Measurements from ENCODE around the gene COL5A1.

Gene COL5A1

DNA sequence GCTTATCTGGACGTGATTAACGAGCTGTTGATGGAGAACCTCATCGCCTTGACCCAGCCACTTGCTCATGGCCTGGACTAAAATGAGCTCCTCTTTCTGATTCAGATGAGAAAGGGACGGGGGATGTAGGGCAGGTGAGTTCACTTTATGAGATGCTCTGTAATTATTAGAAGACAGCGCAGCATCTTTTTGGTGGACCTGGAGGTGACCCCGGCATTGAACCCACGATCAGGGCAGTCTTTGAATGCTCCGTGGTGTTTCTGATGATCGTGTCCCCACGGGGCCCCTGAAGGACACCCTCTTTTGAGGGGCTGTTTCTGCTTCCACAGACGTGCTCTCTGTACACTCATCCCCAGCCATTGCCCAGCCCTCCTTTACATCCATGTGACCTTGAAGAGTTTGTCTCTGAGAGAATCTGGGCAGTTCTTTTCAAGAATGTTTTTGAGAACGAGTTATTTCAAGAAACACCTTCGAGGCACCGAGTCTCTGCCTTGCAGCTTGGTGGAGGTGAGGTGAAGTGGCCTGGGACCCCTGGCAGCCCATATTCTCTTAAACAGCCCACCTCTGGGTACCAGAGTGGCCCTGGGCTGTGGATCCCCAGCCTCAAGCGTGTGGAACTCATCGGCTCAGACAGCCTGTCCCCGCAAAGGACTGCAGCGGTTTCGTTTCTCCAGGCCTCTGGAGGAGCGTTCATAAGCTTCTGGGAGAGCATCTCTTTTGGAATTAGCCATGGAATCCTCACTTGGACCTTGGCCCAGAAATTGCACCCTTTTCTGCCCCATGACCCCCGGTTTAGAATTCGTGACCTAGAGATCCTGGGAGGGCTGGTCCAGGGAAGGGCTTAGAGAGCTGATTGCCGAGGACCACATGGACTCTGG lies 50.3 kb downstream of the COL5A1 start:
- DNase-seq (ENCODE audit: low read depth), result no peak
- TF ChIP-seq, protein P1, sequence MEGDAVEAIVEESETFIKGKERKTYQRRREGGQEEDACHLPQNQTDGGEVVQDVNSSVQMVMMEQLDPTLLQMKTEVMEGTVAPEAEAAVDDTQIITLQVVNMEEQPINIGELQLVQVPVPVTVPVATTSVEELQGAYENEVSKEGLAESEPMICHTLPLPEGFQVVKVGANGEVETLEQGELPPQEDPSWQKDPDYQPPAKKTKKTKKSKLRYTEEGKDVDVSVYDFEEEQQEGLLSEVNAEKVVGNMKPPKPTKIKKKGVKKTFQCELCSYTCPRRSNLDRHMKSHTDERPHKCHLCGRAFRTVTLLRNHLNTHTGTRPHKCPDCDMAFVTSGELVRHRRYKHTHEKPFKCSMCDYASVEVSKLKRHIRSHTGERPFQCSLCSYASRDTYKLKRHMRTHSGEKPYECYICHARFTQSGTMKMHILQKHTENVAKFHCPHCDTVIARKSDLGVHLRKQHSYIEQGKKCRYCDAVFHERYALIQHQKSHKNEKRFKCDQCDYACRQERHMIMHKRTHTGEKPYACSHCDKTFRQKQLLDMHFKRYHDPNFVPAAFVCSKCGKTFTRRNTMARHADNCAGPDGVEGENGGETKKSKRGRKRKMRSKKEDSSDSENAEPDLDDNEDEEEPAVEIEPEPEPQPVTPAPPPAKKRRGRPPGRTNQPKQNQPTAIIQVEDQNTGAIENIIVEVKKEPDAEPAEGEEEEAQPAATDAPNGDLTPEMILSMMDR (IDR thresholded peaks at IDR 0.05; ENCODE audit: control insufficient read depth, extremely low read depth, insufficient read depth), result no peak
- no peak overlapping the region for H3K4me3 ChIP-seq (ENCODE audit: low read depth, low read length)

DNA sequence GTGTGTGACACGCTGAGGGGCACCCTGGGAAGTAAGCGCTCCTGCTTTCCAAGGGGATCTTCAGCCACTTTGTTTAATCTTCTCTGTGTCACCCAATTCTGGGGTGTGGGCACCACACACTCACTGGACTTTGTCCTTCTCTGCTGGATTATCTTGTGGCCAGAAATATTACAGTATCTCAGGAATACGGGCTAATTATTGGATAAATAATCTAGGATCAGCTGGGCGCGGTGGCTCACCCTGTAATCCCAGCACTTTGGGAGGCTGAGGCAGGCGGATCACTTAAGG lies 50.9 kb downstream of the COL5A1 start:
- no peak overlapping the region for H3K4me3 ChIP-seq (ENCODE audit: low read depth, low read length)
- TF ChIP-seq, protein P1 (IDR thresholded peaks at IDR 0.05; ENCODE audit: control insufficient read depth, extremely low read depth, insufficient read depth), result no peak
- DNase-seq (ENCODE audit: low read depth), result no peak

GRCh38 chr9:134693011-134693410 lies 51.4 kb downstream of the COL5A1 start:
- H3K4me3 ChIP-seq (ENCODE audit: low read depth, low read length), result no peak overlapping the region
- TF ChIP-seq, protein P1 (IDR thresholded peaks at IDR 0.05; ENCODE audit: control insufficient read depth, extremely low read depth, insufficient read depth), result no peak
- DNase-seq (ENCODE audit: low read depth), result no peak

DNA sequence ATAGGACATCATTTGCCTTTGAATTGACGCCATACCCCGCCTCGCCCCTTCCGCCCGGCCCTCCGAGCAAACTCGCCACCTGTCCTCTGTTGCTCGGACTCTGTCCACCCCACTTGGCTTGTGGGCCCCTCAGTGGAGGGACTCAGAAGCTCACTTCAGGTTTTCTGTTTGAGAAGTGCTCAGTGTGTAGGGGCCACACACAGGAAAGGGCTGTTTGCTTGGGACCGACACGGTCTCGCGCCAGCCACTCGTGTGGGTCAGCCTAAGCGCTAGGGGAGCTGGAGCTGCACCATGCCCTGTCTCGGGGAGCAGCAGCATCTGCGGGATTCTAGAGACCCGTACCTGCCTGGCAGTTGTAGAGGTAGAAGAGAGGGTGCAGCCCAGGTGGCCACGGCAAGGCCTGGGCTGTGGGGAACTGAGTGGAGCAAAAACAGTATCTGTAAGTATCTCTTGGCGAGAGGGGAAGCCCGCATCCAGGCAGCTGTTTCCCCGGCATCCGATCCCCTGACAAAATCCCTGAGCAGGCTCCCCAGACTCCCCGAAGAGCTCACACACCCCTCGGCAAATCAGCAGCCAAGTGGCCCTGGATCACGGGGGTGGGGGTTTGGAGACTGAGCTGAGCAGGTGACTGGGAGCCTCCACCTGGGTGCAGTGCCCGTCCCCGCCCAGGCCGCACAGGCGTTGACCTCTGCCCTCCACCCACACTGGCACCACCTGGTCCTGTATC lies 52.2 kb downstream of the COL5A1 start:
- no peak overlapping the region for H3K4me3 ChIP-seq (ENCODE audit: low read depth, low read length)
- TF ChIP-seq, protein P1 (IDR thresholded peaks at IDR 0.05; ENCODE audit: control insufficient read depth, extremely low read depth, insufficient read depth), result no peak

DNA sequence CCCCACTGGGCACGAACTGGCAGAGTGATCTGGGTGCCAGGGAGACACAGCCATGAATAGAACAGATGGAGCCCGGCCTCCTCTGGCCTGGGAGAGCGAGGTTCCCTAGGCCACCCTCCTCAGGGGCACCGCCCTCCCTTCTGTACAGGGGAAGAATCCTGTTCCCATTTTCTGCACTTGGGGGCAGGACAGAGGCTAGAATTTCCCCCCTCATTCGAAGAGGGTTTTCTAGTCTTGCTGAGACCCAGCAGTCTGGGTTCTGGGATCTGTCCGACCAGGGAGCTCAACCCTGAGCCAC lies 52.7 kb downstream of the COL5A1 start:
- no peak for DNase-seq (ENCODE audit: low read depth)

More for the DNA sequence above, 52.2 kb downstream of the COL5A1 start:
- DNase-seq (ENCODE audit: low read depth), result no peak

DNA sequence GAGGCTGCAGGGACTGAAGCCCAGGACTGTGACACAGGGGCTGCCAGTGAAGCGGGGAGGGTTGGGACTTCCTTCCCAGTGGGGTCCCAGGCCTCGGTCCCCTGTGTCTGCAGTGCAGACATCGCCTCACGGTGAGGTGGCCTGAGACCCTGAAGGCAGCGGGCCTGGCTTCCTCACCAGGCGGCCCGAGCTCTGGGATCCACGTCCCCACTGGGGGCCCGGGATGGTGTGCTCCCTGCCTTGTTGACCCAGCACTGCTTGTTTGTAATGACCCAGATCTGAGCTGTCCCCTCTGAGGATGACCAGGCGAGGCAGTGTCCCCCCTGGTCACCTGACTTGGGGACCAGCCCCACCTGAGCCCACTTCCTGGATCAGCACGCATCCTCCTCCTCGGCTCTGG lies 53.1 kb downstream of the COL5A1 start:
- TF ChIP-seq, protein P1 (IDR thresholded peaks at IDR 0.05; ENCODE audit: control insufficient read depth, extremely low read depth, insufficient read depth), result no peak

More for the DNA sequence above, 52.7 kb downstream of the COL5A1 start:
- no peak overlapping the region for H3K4me3 ChIP-seq (ENCODE audit: low read depth, low read length)
- TF ChIP-seq, protein P1 (IDR thresholded peaks at IDR 0.05; ENCODE audit: control insufficient read depth, extremely low read depth, insufficient read depth), result no peak

More for the DNA sequence above, 53.1 kb downstream of the COL5A1 start:
- DNase-seq (ENCODE audit: low read depth), result no peak
- H3K4me3 ChIP-seq (ENCODE audit: low read depth, low read length), result no peak overlapping the region

Measured in LNCaP clone FGC (cell line).